Neural crest cell (in vitro differentiated cells): Measurements from ENCODE around the gene LYZ. TPM values are rescaled to one million over a fixed set of nuclear protein-coding genes. Genes with fewer than 3 reads are reported as not detected.

Experiments
- DNase-seq: peaks from one replicate; pipeline ENCODE4 v3.0.0; 2021; ENCODE audit warnings: low read depth, mixed read lengths, low spot score
- H3K27ac Mint-ChIP-seq: one replicate; pipeline ENCODE4 v1.8.0; 2021; ENCODE audit warnings: mild to moderate bottlenecking, mixed read lengths; ENCODE audit not compliant: unreplicated experiment
- H3K27me3 Mint-ChIP-seq: 2 replicates; pipeline ENCODE4 v1.8.0; 2021; ENCODE audit warnings: low read depth, mild to moderate bottlenecking, mixed read lengths
- H3K36me3 Mint-ChIP-seq: 2 replicates; pipeline ENCODE4 v1.8.0; 2021; ENCODE audit warnings: low read depth, mild to moderate bottlenecking, mixed read lengths
- H3K4me1 Mint-ChIP-seq: 2 replicates; pipeline ENCODE4 v1.8.0; 2021; ENCODE audit warnings: mixed read lengths
- H3K4me3 Mint-ChIP-seq: one replicate; pipeline ENCODE4 v1.8.0; 2021; ENCODE audit warnings: mild to moderate bottlenecking, mixed read lengths
- H3K9me3 Mint-ChIP-seq: 2 replicates; pipeline ENCODE4 v1.8.0; 2021; ENCODE audit warnings: mixed read lengths
- CTCF ChIP-seq: fragments of 200-600 bp; sonication (generic); conservative IDR thresholded peaks from 2 replicates; pipeline ENCODE4 v1.5.0; 2021; ENCODE audit warnings: antibody characterized with exemption, mild to moderate bottlenecking
- total RNA-seq: library from RNA; stranded (reverse); gene quantifications from 2 replicates; pipeline ENCODE4 v1.2.1, GENCODE V29; 2021

The LYZ gene
- total RNA-seq, 1 donor from 2014 or later = 0.26 TPM

GRCh38 chr12:69354556-69355187 lies 6.5 kb downstream of the LYZ start:
- no peaks in the 10 kb centered on the region for H3K9me3 Mint-ChIP-seq
- no peaks in the 10 kb centered on the region for H3K36me3 Mint-ChIP-seq
- no peak for DNase-seq
- TF ChIP-seq CTCF = no peak
- H3K4me3 Mint-ChIP-seq = no peak overlapping the region
- peaks cover 12% of the 10 kb centered on the region for H3K4me1 Mint-ChIP-seq
- H3K27me3 Mint-ChIP-seq = no peaks in the 10 kb centered on the region
- H3K27ac Mint-ChIP-seq = no peak overlapping the region

GRCh38 chr12:69355363-69356028 lies 7.3 kb downstream of the LYZ start:
- no peaks in the 10 kb centered on the region for H3K27me3 Mint-ChIP-seq
- no peak for TF ChIP-seq CTCF
- H3K9me3 Mint-ChIP-seq = no peaks in the 10 kb centered on the region
- H3K4me3 Mint-ChIP-seq = no peak overlapping the region
- DNase-seq = no peak
- no peaks in the 10 kb centered on the region for H3K36me3 Mint-ChIP-seq
- H3K4me1 Mint-ChIP-seq = peaks cover 17% of the 10 kb centered on the region
- H3K27ac Mint-ChIP-seq = no peak overlapping the region

DNA sequence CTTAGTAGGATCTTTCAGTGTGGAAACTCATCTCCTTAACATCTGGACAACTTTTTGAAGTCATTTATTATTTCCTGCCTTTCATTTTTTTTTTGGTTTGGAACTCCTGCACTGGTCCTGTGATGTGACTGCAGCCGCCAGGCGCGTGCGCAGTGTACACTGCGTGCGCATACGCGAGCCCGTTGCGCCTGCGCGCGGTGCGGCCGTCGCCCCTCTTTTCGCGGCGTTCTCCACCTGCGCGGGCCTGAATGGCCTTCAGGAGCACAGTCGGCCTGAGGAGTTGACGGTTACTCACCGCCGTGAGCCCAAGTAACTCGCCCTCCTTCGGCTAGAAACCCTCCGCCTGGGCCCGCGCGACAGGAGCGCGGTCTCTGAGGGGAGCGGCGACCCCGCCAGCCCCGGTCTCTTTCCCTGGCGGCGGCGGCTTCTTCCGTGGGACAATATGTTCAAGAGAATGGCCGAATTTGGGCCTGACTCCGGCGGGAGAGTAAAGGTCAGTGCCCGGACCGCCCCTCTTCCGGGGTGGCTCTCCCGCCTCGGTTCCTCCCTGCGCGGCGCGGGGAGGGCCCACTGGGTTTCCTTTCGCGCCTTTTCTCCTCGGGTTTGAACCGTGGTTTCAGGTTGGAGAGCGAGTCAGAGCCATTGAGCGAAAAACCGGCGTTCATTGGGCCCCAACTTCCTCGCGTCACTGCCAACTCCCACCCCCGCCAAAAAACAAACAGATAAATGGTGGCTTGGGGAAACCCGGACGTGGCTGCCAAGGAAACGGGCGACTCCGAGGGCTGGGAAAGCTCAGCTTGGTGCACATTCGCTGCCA lies 11.6 kb downstream of the LYZ start, which contains the start of gene YEATS4:
Gene YEATS4 (plus strand): TSS at position 213 of the 817 bp plus-strand sequence. CDS start 230 bp downstream, at position 443.
- Mint-ChIP-seq H3K27me3 (no peaks in the 10 kb centered on the region), H3K4me3 (peak within 1 kb of the TSS; percentile 96), H3K4me1 (peaks cover 22% of the 10 kb centered on the region), H3K9me3 (no peaks in the 10 kb centered on the region), H3K27ac (peak within 1 kb of the TSS; percentile 99), H3K36me3 (no peaks in the 10 kb centered on the region)
- TF ChIP-seq CTCF = no peak
- peak; percentile 67 for DNase-seq

GRCh38 chr12:69360348-69360672 lies 12.1 kb downstream of the LYZ start:
- peak overlapping the region; percentile 96 for H3K4me3 Mint-ChIP-seq

More at GRCh38 chr12:69360348-69360672, 12.1 kb downstream of the LYZ start:
- peak overlapping the region; percentile 99 for H3K27ac Mint-ChIP-seq
- H3K27me3 Mint-ChIP-seq = no peaks in the 10 kb centered on the region
- H3K9me3 Mint-ChIP-seq = no peaks in the 10 kb centered on the region
- H3K36me3 Mint-ChIP-seq = no peaks in the 10 kb centered on the region
- peaks cover 22% of the 10 kb centered on the region for H3K4me1 Mint-ChIP-seq
- TF ChIP-seq CTCF = no peak
- no peak for DNase-seq
